ENCODE results near the gene BCAS1. TPM values are rescaled to one million over a fixed set of nuclear protein-coding genes. Genes with fewer than 3 reads are reported as not detected.

Gene BCAS1, protein sequence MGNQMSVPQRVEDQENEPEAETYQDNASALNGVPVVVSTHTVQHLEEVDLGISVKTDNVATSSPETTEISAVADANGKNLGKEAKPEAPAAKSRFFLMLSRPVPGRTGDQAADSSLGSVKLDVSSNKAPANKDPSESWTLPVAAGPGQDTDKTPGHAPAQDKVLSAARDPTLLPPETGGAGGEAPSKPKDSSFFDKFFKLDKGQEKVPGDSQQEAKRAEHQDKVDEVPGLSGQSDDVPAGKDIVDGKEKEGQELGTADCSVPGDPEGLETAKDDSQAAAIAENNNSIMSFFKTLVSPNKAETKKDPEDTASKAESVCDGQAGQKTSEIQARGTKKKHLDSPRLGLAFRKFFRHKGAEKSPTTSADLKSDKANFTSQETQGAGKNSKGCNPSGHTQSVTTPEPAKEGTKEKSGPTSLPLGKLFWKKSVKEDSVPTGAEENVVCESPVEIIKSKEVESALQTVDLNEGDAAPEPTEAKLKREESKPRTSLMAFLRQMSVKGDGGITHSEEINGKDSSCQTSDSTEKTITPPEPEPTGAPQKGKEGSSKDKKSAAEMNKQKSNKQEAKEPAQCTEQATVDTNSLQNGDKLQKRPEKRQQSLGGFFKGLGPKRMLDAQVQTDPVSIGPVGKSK
- polyA plus RNA-seq (ENCODE audit: insufficient read length in 12 of 12): 10 to 100 TPM in 2 of 12 donors, 1 to 10 TPM in 9, not detected in 1; 3.5 to 14.6 (median 5.7) TPM
- long read RNA-seq, donor 1, partial matches to known transcripts: 221 of 223 reads
- long read RNA-seq, donor 1, other reads (novel, unspliced or antisense): 0 of 223 reads
- long read RNA-seq, donor 2, partial matches to known transcripts: 5 of 5 reads
- long read RNA-seq, donor 2, other reads (novel, unspliced or antisense): 0 of 5 reads
- long read RNA-seq, donor 3: 0 reads
- long read RNA-seq, donor 4: 0 reads
- long read RNA-seq, donor 5: 0 reads
- long read RNA-seq, donor 6: 0 reads
- long read RNA-seq, donor 7: 0 reads
- long read RNA-seq, donor 8: 0 reads
- long read RNA-seq, donor 9: 0 reads
- long read RNA-seq, donor 10: 0 reads
- long read RNA-seq, donor 11, partial matches to known transcripts: 0 of 6 reads
- long read RNA-seq, donor 11, other reads (novel, unspliced or antisense): 6 of 6 reads

DNA sequence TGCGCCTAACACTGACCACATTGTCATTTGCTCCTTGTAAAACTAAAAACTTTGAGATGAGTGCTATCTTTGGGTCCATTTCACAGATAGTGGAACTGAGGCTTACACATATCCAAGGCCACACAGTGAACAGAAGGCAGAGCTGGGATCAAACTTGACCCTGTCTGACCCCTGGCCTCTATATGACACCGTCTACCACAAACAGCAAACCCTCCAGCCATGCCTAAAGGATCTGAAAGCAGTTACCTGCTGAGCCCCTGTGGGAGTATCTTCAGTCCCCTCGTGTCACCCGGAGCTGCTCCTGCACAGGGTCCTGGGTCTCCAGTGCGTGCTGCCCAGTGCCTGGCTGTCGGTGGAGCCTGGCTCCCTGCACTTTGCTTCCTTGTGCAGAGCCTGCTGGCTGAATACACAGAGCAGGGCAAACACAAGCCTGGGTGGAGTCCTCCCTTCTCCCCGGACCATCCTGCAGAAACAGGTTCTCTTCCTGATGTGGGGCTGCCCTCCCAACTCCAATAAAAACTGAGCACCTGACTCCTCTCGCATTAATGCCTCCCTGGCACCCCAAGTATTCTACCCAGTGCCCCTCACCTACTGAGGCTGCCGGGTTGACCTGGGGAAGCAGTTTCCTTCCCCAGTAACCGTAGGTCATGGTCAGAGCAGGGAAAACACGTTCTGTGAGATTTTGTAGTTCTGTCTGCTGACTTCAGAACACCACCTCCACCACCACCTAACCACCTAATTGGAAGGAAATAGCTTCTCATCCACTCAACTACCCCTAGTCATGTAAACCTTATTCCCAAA is at the start of gene BCAS1:
BCAS1 (minus strand) TSS at position 408 of the 801 bp plus-strand sequence. CDS start 11,876 bp downstream, outside the sequence.
- DNase-seq: no peak

DNA sequence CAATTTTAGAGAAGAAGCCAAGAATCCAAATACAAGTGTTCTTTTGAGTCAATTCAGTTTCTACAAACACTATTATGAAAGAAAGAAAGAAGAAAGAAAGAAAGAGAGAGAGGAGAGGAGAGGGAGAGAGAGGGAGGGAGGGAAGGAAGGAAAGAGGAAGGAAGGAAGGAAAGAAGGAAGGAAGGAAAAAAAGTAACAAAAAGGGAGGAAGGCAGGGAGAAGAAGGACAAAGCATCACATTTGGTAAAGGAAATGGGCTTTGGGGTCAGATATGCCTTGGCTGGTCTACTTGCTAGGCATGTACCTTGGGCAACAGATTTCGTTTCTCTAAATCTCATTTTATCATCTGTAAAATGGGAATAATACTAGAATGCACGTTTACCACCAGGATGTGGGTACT is 49.4 kb upstream of the BCAS1 start:
- DNase-seq: no peak

DNA sequence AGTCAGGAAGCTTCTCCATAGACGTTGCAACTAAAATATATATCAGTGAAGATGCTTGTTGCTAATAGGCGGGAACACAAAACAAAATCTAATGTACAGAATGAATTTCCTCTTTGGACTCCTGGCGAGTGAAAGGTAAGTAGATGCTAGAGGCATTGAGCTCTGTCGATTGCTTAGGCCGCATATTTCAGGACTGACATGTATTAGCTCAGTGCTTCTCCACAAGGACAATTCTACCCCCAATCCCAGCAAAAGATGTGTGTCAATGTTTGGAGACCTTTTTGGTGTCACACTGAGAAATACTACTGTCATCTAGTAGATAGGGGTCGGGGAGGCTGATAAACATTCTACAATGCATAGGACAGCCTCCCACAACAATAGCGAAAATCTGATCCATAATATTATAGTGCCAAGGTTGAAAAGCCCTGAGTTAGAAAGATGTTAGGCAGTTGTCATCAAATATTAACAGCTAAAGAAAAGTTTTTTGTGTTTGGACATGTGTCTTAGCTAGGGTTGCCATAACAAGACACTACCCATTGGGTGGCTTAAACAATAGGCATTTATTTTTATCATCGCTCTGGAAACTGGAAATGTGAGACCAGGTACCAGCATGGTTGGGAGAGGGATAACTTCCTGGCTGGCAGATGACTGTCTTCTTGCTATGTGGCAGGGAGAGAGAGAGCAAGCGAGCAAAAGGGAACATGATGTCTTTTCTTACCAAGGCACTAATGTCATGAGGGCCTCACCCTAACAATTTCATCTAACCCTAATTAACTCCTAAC is 48.0 kb upstream of the BCAS1 start:
- no peak for DNase-seq

DNA sequence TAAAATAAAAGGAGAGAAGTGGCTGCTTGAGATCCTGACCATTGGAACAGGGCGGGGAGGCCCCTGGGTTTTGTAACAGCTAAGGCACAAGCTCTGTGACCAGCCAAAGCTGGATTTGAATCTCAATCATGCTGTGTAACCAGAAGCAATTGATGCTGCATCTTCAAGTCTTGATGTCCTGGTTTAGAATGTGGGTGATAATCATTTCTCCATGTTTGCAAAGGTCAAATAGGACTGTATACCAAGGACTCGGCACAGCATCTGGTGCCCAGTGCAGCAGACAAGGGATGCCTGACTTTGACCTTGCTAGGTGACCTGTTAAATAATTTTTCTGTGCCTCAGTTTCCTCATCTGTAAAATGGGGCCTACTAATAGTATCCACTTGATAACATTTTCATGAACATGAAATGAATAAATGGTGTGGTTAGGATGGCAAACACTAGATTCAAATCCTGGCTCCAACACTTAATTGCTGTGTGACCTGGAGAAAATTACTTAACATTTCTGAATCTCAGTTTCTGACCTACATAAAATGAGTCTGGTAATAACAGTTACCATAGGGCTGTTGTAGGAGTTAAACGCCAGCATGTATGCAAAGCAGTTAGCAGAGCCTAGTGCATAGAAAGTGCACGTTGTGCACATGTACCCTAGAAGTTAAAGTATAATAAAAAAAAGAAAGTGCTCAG is 46.3 kb upstream of the BCAS1 start:
- DNase-seq: no peak

DNA sequence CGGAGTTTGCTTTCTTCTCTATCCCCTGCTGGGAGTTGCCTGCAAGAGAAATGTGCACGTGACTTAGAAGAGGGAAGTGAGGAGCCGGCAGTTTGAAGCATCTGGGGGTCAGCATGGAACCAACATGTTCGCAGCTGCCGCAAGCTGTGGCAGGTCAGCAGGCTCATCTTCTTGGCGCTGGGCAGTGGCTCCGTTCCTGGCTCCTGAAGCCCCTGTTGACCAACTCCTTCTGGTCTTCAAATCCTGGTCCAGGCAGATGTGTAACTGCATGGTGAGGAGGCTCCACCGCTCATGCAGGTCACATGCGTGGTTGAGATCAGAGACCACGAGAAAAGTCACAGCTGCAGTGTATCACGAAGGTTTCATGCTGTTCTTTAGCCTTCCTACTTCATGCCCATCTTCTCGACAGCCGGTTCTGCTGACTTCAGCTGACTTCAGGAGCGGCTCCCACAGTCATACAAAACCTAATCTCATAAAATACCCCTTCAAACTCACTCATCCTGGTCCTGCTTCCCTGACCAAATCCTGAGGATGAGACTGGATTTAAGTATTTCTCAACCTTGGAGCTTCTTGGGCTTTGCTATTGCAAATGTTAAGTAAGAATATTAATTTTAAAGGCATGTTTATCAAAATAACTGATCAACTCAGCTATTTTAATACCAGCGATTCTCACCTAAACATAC is 44.9 kb upstream of the BCAS1 start:
- DNase-seq: no peak

DNA sequence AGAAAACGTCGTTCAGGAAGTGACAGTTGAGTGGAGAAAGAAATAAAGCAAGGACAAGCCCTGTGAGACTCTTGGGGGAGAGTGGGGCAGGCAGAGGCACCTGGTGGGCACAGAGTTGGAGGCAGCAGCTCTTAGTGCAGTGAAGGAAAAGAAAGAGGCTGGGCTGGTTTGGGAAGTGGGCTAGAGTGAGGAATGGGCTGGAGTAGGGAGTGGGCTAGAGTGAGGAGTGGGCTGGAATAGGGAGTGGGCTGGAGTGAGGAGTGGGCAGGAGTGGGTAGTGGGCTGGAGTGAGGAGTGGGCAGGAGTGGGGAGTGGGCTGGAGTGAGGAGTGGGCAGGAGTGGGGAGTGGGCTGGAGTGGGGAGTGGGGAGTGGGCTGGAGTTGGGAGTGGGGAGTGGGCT is 43.7 kb upstream of the BCAS1 start:
- DNase-seq: no peak

DNA sequence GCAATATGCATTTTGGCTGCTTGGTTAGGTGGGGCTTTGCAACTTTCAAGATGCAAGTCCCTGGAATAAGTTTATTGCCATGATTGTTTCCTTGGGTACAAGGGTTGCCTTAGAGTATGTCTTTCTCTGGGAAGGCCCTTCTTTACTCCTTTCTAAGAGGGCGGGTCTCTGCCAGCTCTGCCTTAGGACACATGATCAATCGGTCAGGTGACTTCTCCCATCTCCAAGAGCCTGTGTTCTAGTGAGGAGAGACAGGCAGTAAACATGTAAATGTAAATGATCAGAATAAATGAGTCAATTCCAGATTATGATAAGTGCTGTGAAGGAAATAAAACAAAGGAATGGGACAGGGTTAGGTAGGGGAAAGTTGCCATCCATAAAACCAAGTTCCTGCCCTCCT is 43.2 kb upstream of the BCAS1 start:
- DNase-seq: no peak

DNA sequence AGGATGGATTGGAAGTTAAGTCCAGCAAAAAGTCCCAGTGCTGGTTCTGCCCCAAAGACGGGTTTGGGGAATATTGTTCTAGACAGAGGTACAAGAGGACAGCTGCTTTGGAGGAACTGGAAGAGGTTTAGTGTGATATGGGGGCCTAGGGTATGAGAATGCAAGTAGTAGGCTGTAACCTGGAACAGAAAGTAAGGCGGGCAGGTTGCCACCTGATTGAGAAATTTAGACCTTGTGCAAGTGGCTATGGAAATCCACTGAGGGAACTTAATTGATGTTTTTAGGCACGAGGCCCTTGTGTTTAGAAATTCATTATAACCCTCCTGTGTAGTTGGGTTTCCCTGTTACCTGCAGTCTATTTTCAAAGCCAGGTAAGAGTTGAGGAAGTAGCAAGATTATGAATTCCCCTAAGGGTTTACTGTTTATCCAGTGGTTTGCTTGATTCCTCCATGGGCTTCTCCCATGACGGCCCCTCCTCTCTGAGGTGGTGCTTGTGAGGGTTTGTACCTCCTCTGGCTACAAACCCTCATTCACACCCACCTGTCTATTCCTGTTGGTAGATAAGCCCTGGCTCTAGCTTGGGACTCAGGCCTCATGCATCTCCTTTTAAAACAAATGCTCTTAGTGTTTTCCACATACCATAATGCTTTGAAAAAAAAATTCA is 42.0 kb upstream of the BCAS1 start:
- no peak for DNase-seq

DNA sequence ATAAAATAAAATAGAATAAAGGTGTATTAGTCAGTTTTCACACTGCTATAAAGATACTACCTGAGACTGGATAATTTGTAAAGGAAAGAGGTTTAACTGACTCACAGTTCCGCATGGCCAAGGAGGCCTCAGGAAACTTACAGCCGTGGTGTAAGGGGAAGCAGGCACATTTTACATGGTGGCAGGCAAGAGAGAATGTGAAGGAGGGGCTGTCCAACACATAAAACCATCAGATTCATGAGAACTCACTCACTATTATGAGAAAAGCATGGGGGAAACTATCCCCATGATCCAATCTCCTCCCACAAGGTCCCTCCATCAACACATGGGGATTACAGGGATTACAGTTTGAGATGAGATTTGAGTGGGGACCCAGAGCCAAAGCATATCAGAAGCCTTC is 41.1 kb upstream of the BCAS1 start:
- no peak for DNase-seq

DNA sequence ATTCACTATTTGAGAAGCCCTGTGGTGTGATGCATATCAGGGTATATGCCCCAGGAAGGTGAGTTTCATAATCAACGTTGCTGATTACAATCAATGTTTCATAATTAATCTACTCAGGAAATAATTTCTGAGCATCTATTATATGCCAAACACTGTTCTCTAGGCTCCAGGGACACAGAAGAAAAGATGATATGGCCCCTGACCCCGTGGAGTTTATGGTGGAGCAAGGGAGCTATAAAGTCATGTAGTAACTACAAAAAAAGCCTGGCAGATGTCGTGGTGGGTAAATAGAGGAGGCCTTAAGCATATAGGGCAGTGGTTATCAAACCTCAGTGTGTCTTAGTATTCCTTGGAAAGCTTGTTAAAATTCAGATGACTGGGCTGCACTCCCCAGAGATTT is 40.1 kb upstream of the BCAS1 start:
- DNase-seq: no peak

DNA sequence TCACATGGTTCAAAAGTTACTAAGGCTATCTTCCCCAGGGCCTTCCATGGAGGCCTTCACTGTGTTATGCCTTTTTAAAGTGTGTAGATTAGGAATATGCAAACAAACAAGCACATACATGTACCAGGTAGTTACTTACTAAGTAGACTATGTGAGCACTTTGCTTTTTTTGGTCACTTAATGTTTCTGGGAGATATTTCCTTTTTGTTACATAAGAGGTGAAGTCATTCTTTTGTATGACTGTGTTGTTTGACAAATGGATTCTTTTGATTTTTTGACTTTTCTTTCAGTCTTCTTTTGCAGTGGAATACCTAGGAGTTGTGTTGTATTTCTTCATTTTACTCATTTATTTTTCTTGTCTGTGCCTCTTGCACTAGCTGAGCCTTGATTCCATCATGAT is 39.6 kb upstream of the BCAS1 start:
- no peak for DNase-seq

DNA sequence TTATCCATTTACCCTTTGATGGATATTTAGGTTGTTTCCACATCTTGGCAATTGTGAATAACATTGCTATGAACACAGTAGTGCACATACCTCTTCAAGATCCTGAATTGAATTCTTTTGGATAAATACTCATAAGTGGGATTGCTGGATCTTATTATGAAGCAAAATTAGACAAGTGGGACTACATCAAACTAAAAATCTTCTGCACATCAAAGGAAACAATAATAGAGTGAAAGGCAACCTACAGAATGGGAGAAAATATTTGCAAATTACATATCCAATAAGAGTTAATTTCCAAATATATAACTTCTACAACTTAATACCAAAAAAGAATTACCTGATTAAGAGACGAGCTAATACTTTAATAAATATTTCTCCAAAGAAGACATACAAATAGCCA is 38.4 kb upstream of the BCAS1 start:
- no peak for DNase-seq

DNA sequence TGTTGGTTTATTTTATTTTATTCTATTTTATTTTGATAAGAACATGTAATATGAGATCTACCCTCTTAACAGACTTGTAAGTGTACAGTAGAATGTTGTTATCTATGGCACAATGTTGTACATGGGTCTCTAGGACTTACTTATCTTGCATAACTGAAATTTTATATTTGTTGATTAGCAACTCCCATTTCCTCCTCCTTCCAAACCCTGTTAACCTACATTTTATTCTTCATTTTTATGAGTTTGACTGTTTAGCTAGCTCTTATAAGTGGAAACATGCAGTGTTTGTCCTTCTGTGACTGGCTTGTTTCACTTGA is 37.9 kb upstream of the BCAS1 start:
- DNase-seq: no peak

DNA sequence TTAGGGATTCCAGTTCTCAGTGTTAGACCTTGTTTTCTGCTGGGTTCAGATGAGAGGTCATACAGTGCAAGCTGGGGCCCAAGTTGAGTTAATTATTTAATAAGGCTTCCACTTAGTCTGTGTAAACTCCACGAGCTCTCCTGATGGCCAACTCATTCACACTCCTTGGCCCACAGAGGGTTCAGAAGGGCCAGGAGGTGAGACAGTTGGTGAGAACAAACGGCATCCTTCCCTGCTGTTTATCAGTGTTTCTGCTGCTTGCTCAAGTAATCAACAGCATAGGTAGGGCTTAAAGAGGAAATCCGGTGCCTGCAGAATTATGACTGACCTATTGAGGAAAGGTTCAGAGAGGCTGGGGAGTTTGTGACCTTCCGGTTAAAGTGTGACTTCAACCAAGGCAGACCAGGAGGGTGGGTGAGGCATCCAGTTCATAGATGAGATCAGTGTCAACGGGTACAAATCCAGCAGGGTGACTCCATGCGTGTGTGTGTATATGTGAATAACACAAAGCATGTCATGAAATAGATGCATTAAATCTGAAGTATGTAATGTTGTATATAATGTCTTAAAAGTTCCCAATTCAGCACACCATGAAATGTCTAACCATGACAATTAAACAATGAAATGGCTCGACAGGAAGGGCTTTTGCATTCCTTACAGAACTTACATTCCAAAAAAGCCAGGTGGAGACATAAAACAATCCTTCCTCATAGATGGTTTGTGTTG is 37.4 kb upstream of the BCAS1 start:
- DNase-seq: no peak

DNA sequence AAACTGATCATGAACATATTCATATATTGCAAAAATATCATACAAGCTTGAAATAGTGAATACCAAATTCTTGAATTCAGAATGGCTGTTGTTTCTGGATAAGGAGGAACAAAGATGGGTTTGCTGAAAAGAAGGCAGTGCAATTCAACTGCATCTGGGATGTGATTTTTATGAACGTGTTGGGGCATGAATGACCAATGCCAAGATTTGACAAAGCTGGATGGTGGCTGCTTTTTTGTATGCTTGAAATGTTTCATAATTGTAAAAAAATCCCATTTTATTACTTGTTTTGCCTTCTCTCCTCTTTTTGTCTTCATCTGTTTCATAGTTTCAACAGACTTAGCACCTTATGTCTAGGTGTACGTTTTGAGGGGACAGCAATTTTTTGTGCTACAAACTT is 36.8 kb upstream of the BCAS1 start:
- DNase-seq: no peak

DNA sequence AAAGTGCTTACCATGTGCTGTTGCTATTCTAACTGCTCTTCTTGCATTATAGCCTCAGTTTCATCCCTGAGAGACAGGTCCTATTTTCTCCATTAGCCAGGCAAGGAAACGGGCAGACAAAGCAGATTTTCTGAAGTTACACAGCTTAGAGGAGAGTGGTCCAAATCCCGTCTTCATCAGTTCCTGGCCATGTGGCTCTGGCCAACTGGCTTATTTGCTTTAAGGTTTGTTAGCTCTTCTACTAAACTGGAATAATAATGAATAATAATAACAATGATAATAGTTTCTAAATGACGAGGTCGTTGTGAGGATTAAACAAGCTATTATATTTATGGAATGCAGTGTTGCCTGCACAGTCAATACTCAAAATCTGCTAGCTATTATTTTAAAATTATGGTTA is 35.8 kb upstream of the BCAS1 start:
- no peak for DNase-seq

DNA sequence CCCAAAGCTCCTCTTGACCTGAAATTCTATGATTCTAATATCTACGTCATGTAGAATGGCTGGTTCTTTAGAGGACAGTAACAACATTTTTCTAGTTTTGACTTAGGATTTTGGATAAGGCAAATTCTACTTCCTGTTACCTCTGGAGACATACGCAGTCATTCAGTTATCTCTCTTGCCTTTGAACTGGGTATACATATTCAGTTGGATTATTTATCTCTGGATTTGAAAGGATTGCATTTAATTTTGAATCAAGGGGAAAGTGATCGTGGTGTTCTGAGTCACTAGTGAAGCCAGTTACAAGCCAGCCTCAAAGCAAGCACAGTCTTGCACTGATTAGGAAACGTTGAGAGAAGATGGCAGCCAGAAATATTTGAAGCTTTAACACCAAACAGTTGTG is 35.3 kb upstream of the BCAS1 start:
- no peak for DNase-seq

DNA sequence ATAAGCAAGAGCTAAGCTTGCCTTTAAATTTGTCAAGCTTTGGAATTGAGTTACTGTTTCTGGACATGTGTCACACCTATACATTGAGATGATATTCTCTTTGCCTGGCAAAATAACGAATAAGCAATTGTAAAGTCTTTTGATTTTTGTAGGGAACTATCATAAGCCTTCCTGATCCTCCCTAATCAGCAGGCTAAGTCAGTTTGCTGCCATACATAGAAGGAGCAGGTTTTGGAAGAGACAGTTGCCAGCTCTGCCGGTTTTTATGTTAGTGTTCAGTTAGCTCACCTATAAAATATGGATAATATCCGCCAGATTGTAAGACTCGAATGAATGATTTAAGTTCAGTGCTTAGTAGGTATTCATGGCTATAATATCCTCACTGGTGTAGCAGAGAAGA is 34.4 kb upstream of the BCAS1 start:
- no peak for DNase-seq

Measured in muscle of arm (tissue), 14 donors.